Activated naive CD4-positive, alpha-beta T cell treated with anti-CD3 and anti-CD28 coated beads, Interleukin-2, amount 50 U/mL, for 24 hours (primary cell): ENCODE measurements around the gene TACR1.
"Not testable (repeated sequence)": the region's sequence is repeated elsewhere in the genome, so short reads cannot be mapped to it uniquely, and the experiment has no call there.

ENCODE experiments used
- H3K27ac Mint-ChIP-seq: one replicate; pipeline ENCODE4 v1.8.0; 2021; ENCODE audit warnings: mild to moderate bottlenecking, mixed read lengths
- H3K27me3 Mint-ChIP-seq: one replicate; pipeline ENCODE4 v1.8.0; 2021; ENCODE audit warnings: mixed read lengths
- H3K36me3 Mint-ChIP-seq: one replicate; pipeline ENCODE4 v1.8.0; 2021; ENCODE audit warnings: mixed read lengths
- H3K4me1 Mint-ChIP-seq: one replicate; pipeline ENCODE4 v1.8.0; 2021; ENCODE audit warnings: mixed read lengths
- H3K4me3 Mint-ChIP-seq: one replicate; pipeline ENCODE4 v1.8.0; 2021; ENCODE audit warnings: mild to moderate bottlenecking, mixed read lengths
- H3K9me3 Mint-ChIP-seq: one replicate; pipeline ENCODE4 v1.8.0; 2021; ENCODE audit warnings: mixed read lengths

The TACR1 gene

GRCh38 chr2:75063906-75064305 is 135.4 kb downstream of the TACR1 start:
- no peak overlapping the region for H3K4me3 Mint-ChIP-seq
- H3K9me3 Mint-ChIP-seq: no peaks in the 10 kb centered on the region
- no peaks in the 10 kb centered on the region for H3K4me1 Mint-ChIP-seq
- H3K36me3 Mint-ChIP-seq: peaks cover 3% of the 10 kb centered on the region
- no peak overlapping the region for H3K27ac Mint-ChIP-seq
- H3K27me3 Mint-ChIP-seq: no peaks in the 10 kb centered on the region

GRCh38 chr2:75058427-75058826 is 140.9 kb downstream of the TACR1 start:
- Mint-ChIP-seq H3K4me1 (no peaks in the 10 kb centered on the region), H3K27me3 (no peaks in the 10 kb centered on the region), H3K9me3 (no peaks in the 10 kb centered on the region), H3K36me3 (peaks cover 3% of the 10 kb centered on the region), H3K4me3 (no peak overlapping the region), H3K27ac (no peak overlapping the region)

GRCh38 chr2:75057150-75057549 is 142.2 kb downstream of the TACR1 start:
- not testable (repeated sequence) for H3K4me3 Mint-ChIP-seq, H3K27me3 Mint-ChIP-seq, H3K4me1 Mint-ChIP-seq, H3K27ac Mint-ChIP-seq, H3K9me3 Mint-ChIP-seq, H3K36me3 Mint-ChIP-seq

GRCh38 chr2:75055820-75056675 is 143.3 kb downstream of the TACR1 start:
- Mint-ChIP-seq H3K36me3 (no peaks in the 10 kb centered on the region), H3K4me3 (no peak overlapping the region), H3K27ac (no peak overlapping the region), H3K9me3 (no peaks in the 10 kb centered on the region), H3K4me1 (no peaks in the 10 kb centered on the region), H3K27me3 (no peaks in the 10 kb centered on the region)

GRCh38 chr2:75055142-75055819 is 144.0 kb downstream of the TACR1 start:
- H3K27me3 Mint-ChIP-seq: no peaks in the 10 kb centered on the region

GRCh38 chr2:75054296-75054695 is 145.0 kb downstream of the TACR1 start:
- Mint-ChIP-seq H3K4me1 (no peaks in the 10 kb centered on the region), H3K36me3 (no peaks in the 10 kb centered on the region), H3K27me3 (no peaks in the 10 kb centered on the region), H3K9me3 (no peaks in the 10 kb centered on the region), H3K4me3 (no peak overlapping the region), H3K27ac (no peak overlapping the region)

More at GRCh38 chr2:75055142-75055819, 144.0 kb downstream of the TACR1 start:
- Mint-ChIP-seq H3K9me3 (no peaks in the 10 kb centered on the region), H3K4me1 (no peaks in the 10 kb centered on the region), H3K27ac (no peak overlapping the region), H3K4me3 (no peak overlapping the region), H3K36me3 (no peaks in the 10 kb centered on the region)

- Mint-ChIP-seq H3K4me1 (no peaks in the 10 kb centered on the region), H3K36me3 (no peaks in the 10 kb centered on the region), H3K27ac (no peak overlapping the region), H3K27me3 (no peaks in the 10 kb centered on the region), H3K9me3 (no peaks in the 10 kb centered on the region), H3K4me3 (no peak overlapping the region)
Observed at GRCh38 chr2:75053484-75054112, 145.7 kb downstream of the TACR1 start.

GRCh38 chr2:75047992-75048625 is 151.2 kb downstream of the TACR1 start:
- H3K4me1 Mint-ChIP-seq: no peaks in the 10 kb centered on the region
- H3K9me3 Mint-ChIP-seq: no peaks in the 10 kb centered on the region
- H3K4me3 Mint-ChIP-seq: no peak overlapping the region
- peaks cover 3% of the 10 kb centered on the region for H3K36me3 Mint-ChIP-seq
- no peak overlapping the region for H3K27ac Mint-ChIP-seq
- no peaks in the 10 kb centered on the region for H3K27me3 Mint-ChIP-seq

- Mint-ChIP-seq H3K4me1 (no peaks in the 10 kb centered on the region), H3K27me3 (no peaks in the 10 kb centered on the region), H3K36me3 (peaks cover 3% of the 10 kb centered on the region), H3K4me3 (no peak overlapping the region), H3K9me3 (no peaks in the 10 kb centered on the region), H3K27ac (no peak overlapping the region)
Observed at GRCh38 chr2:75047189-75047991, 151.9 kb downstream of the TACR1 start.

GRCh38 chr2:75045526-75046050 is 153.7 kb downstream of the TACR1 start:
- H3K9me3 Mint-ChIP-seq: no peaks in the 10 kb centered on the region
- no peaks in the 10 kb centered on the region for H3K27me3 Mint-ChIP-seq

GRCh38 chr2:75044291-75044690 is 155.0 kb downstream of the TACR1 start:
- Mint-ChIP-seq H3K9me3 (no peaks in the 10 kb centered on the region), H3K36me3 (peaks cover 3% of the 10 kb centered on the region), H3K27ac (no peak overlapping the region), H3K4me3 (no peak overlapping the region), H3K4me1 (peaks cover 7% of the 10 kb centered on the region), H3K27me3 (no peaks in the 10 kb centered on the region)

More at GRCh38 chr2:75045526-75046050, 153.7 kb downstream of the TACR1 start:
- H3K4me3 Mint-ChIP-seq: no peak overlapping the region
- H3K36me3 Mint-ChIP-seq: peaks cover 3% of the 10 kb centered on the region
- H3K4me1 Mint-ChIP-seq: peaks cover 7% of the 10 kb centered on the region
- H3K27ac Mint-ChIP-seq: no peak overlapping the region

- peaks cover 7% of the 10 kb centered on the region for H3K4me1 Mint-ChIP-seq
- no peak overlapping the region for H3K27ac Mint-ChIP-seq
- no peaks in the 10 kb centered on the region for H3K27me3 Mint-ChIP-seq
- peaks cover 3% of the 10 kb centered on the region for H3K36me3 Mint-ChIP-seq
- no peak overlapping the region for H3K4me3 Mint-ChIP-seq
- no peaks in the 10 kb centered on the region for H3K9me3 Mint-ChIP-seq
Observed at GRCh38 chr2:75042823-75043222, 156.5 kb downstream of the TACR1 start.

GRCh38 chr2:75041731-75042600 is 157.4 kb downstream of the TACR1 start:
- Mint-ChIP-seq H3K27ac (no peak overlapping the region), H3K36me3 (peaks cover 3% of the 10 kb centered on the region), H3K27me3 (no peaks in the 10 kb centered on the region), H3K4me1 (peaks cover 7% of the 10 kb centered on the region), H3K4me3 (no peak overlapping the region), H3K9me3 (no peaks in the 10 kb centered on the region)

GRCh38 chr2:75041226-75041625 is 158.1 kb downstream of the TACR1 start:
- Mint-ChIP-seq H3K36me3 (no peaks in the 10 kb centered on the region), H3K9me3 (no peaks in the 10 kb centered on the region), H3K27ac (no peak overlapping the region), H3K4me1 (peaks cover 7% of the 10 kb centered on the region), H3K4me3 (no peak overlapping the region), H3K27me3 (no peaks in the 10 kb centered on the region)
